HG03196 (cell line): ENCODE measurements around the gene NDRG3.
"Not testable (repeated sequence)": the region's sequence is repeated elsewhere in the genome, so short reads cannot be mapped to it uniquely, and the experiment has no call there.

Source experiments
- ATAC-seq: cut with Tn5 transposase; IDR thresholded peaks from one replicate; pipeline ENCODE4 v1.9.1; 2021; ENCODE audit not compliant: unreplicated experiment

NDRG3 gene

DNA sequence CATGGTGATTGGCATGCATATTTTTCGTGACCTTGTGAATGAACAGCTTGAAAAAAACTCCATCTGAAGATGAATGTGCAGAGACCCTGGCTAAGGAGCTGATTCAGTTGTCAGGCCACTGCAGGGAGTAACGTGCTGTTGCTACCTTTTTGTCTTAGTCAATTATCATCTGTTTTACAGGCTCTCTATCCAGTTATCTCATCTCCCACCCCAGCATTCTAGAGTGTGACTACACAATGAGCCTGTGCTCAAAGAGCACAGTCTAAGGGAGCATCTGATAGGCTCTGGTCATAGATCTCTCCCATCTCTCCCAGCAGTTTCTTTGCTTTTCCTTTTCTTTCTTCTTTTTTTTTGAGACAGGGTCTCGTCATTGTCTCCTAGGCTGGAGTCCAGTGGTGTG lies 45.5 kb downstream of the NDRG3 start:
- no peak for ATAC-seq

DNA sequence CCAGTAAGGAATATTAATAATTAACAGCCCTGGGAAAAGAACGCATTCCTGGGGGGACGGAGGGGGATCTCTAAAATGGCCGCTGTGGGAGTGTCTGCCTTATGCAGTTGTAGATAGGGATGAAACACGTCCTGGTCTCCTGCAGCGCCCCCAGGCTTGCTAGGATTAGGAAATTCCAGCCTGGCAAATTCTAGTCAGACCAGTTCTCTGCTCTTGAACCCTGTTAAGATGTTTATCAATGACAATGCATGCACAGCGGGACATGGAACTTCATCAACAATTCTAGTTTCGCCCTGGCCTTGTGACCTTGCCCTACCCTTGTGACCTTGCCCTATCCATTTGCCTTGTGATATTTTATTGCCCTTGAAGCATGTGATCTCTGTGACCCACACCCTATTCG lies 50.4 kb downstream of the NDRG3 start:
- ATAC-seq, result not testable (repeated sequence)

DNA sequence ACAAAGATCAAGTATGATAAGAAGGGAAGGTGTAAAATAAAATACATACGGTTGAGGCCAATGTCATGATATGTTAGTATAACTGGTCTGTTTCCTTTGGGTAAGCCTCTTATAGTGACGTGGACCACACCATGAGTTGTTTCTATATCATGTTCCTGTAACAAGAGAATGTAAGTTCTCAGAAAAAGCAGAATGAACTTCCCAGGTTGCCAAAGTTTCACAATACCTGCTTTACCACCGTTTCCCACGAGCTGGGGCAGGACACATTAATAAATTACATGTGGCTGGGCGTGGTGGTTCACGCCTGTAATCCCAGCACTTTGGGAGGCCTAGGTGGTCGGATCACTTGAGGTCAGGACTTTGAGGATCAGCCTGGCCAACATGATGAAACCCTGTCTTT lies 57.3 kb downstream of the NDRG3 start:
- ATAC-seq, result no peak

DNA sequence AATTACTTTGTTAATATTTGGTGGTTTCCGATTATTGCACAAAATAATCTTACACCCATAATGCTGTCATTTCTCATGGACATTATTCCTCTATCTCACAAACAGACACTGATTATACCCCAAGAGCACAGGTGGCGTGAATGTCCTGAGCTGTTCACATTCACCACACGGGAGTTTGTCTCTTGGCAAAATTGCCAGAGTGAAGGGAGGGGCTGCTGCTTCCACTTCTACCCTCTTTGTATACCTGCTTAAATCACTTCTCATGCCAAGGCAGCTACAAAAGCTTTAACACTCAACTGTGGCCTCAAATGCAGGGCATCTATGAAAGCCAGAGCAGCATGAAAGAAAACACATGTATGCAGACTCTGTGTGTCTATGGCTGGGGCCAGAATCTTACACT lies 58.0 kb downstream of the NDRG3 start:
- ATAC-seq, result no peak

DNA sequence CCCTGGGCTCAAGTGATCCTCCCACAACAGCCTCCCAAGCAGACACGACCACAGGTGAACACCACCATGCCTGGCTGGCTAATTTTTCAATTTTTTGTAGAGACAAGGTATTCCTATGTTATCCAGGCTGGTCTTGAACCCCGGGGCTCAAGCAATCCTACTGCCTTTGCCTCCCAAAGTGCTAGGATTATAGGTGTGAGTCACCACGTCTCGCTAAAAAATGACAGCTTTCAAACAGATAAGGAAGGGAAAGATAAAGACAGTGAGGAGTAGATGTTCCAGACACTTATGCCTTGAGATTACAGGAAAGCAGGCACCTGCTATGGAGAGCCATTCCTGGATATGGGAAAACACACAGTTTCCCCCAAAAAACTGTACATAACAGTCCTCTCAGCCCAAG lies 58.9 kb downstream of the NDRG3 start:
- ATAC-seq, result no peak

DNA sequence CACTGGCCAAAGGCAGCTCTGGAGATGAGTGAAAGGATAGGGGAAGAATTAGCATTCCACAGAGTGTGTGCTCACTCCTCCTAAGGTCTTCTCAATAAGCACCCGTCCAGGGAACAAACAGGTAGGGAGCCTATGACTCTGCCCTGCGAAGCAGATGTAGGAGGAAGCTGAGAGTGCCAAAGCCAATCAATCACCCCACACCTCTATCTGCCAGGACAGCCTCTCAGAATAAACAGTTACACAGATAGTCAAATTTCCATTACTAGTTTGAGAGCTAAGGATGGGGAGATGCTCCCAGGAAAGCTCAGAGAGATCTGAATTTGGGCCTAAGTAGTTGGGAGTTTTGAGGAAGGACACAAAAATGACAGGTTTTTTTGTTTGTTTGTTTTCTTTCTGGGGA lies 59.4 kb downstream of the NDRG3 start:
- ATAC-seq, result no peak

DNA sequence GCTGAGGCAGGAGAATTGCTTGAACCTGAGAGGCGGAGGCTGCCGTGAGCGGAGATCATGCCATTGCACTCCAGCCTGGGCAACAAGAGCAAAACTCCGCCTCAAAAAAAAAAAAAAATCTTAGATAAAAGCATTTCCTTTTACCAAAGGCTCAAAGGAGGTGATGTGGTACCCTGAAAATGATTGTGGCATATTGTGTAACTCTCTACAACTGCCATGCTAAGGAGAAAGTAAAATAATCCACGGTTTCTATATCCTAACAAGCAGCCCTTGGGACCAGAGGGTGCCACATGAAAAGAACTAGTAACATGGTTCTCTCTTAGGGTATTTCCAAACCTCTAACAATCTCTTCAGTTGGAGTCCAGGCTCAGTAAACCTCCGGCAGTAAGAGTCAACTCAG lies 61.1 kb downstream of the NDRG3 start:
- no peak for ATAC-seq

DNA sequence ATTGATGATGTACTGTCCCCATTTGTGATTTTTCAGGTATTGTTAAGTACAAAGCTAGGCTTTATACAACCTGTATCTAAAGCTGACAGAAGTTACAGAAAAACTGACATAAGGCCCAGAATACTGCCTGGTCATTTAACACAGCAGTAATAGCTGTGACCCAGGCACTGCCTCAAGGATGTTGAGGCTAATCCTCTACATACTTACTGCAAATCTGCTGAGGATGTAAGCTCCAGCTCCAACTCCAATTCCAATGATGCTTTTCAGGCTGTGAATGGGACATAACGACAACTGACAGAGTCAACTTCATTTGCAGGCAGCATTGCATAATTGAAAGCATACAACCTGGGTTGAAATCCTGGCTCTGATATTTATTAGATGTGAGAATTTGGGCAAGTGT lies 63.6 kb downstream of the NDRG3 start:
- no peak for ATAC-seq

DNA sequence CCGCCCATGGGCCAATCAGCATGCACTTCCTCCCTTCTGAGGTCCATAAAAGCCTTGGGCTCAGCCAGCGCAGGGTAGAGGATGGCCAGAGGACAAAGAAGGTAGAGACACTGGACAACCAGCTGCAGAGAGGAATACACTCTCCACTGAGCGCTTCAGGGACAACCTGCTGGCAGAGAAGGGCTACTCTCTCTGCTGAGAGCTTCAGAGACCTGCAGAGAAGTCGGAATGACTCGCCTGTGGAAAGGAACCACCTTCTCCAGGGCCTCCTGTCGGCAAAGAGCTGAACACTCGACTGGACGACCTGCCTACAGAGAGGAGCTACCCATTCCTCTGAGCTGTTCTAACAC lies 68.5 kb downstream of the NDRG3 start:
- ATAC-seq, result no peak

DNA sequence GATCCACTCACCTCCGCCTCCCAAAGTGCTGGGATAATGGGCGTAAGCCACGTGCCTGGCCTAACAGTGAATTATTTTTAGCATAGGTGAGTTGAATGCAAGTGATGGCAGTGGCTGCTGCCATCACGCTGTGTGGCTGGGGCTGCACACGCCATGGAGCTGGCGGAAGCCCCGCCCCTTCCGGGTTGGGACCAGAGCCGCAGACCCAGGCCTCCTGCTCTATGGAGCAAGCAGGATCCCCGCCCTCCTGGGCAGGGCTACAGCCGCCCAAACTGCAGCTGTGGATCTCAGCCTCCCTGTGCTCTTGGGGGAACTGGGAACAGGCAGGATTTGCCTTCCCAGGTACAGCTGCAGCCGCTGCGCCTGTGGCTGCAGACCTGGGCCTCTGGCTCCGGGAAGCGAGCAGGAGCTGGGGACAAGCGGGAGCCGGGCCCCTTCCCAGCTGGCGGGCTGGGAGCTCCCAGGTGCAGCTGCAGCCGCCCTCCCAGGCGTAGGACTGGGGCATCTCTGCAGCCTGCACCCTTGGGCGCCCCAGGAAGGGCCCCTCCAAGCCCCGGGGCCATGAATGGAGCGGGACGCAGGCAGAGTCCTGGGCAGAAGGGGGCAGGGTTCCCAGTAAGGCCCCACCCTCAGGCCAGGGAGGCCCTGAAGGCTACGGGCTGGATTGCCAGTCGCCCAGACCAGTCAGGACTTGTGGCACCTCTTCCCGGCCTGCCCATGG lies 69.0 kb downstream of the NDRG3 start:
- no peak for ATAC-seq

DNA sequence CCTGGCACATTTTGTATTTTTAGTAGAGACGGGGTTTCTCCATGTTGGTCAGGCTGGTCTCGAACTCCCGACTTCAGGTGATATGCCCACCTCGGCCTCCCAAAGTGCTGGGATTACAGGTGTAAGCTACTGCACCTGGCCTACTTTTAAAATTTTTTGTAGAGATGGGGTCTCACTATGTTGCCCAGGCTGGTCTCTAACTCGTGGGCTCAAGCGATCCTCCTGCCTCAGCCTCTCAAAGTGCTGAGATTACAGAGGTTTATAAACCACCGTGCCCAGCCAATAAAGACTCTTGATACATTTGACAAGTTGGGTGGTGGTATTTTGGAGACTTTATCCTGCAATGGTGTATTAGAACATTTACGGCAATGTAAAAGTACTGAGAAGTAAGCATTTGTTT lies 70.3 kb downstream of the NDRG3 start:
- ATAC-seq, result not testable (repeated sequence)

DNA sequence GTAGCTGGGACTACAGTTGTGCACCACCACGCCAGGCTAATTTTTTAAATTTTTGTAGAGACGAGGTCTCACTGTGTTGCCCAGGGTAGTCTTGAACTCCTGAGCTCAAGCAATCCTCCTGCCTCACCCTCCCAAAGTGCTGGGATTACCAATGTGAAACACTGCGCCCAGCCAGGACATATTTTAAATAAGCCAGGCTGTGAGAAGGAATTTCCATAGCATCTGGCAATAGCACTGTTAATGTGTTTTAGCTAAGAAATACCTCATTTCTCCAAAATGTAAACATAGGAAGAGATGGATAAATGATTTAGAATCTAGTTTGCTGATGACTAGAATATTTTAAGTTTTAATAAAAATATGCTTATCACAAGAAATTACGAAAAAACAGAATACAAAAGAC lies 72.9 kb downstream of the NDRG3 start:
- ATAC-seq, result no peak

DNA sequence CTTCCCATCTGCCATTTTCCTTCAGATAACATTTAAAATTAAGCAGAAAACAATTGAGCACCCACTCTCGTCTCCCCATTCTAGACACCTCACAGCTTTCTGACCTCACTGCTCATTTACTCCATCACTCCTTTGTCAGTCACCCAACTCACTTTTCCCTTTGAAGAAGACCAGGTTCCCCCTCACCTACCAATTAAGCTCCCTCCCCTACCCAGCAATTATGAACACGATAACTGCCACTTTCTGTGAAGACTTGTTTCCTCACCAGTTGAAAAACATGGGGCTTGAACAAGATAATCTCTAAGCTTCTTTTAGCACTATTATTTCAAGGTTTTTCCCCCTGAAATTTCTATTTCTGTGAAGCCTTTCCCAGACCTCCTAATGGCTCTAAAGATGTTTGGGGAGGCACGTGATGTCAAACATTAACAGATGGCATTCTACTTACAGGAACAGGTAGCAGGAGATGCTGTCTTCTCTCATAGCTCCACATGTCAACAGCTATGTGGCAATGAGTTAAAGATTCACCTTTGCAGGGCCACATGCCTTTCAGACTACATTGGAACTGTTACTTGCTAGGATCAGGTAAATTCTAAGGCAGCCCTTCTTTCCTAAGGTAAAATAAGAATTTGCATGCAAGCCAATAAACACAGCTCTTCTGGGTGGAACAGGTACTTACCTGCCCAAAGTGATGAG lies 75.1 kb downstream of the NDRG3 start:
- ATAC-seq, result no peak

DNA sequence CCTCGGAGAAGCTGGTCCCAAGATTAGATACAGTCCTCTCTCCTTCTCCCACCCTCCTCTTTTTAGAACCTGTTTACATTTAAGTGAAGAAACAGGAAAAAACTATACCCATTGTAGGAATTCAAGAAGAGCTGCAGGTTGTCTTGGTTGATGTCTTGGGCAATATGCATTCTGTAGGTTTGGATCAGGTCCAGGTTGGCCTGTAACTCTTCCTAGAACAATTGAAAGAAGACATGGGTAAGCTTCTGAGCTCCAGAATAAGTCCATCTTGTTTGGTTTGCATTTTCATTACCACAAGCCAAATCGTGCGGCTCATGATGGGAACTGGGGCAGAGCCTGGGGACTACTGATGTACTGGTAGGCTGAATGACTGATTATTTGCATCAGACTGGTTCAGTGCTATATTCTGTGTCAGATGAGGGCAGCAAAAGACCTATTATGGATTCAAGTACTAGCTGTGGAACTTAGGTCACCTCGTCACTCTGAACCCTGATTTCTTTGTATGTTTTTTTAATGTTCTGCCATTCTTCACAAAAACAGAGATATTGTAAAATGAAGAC lies 79.6 kb downstream of the NDRG3 start:
- no peak for ATAC-seq

DNA sequence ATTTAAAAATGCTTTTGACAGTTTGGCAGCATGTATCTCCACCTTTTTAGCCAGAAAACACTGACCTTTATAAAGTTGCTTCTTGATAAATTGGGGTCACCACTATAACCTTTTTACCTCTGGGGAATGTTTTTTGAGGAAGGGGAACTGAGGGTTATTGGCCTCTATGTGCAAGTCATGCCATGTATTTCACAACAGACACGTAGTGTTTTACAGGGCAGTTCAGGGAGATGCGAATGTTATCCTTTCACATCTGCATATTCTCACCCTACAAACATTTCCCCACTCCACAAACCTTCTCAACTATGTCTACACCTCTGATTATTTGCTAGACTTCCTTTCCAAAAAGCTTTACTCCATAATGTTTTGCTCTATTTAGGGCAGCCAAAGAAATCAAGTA lies 82.9 kb downstream of the NDRG3 start:
- ATAC-seq, result no peak

DNA sequence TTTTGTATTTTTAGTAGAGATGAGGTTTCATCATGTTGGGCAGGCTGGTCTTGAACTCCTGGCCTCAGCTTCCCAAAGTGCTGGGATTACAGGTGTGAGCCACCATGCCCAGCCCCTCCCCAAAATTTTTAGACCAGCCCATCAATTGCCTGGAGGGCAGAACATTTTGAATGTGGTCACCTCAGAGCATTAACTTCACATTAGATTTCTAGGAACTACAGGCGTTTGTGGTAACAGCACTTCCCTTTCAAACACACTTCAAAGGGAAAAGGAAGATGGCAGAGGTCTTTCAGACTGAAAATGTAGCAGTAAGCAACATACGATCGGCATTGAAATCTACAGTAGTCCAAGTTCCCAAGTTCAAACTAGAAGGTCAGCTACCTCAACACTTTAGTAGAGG lies 87.6 kb downstream of the NDRG3 start:
- no peak for ATAC-seq

DNA sequence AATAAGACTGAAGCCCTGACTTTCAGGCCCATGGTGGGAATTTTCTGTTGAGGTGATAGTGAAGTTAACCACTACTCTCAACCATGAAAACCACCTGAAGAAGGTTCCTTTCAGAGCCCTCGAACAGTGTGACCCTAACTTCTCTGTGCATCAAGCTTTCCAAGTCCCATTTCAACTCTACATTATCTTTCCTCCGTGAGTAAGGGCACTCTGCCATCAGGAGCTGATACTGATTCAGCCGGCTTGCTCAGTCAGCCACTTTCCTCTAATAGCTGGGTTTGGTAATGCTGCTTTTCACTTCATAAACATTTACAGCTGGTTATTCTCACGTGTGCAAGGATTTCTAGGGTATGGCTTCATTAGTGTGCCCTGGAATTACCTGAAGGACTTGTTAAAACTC lies 89.2 kb downstream of the NDRG3 start:
- ATAC-seq, result no peak

DNA sequence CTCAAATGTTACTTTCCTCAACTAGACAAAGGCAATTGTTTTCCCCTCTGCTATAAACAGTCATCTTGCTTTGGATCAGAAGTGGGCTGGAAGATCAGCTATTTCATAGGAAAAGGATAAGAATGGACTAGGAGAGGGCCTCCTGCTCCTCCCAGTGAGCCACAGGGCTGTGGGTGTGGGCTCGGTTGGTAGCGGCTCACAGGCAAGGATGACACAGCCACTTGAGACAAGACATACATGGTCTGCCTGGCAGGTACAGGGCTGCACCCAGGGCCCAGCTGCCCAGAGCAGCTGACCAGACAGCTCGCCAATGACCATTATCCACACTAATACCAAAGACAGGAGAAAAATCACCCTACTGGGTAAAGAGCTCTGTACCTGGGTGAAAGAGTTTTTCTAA lies 90.9 kb downstream of the NDRG3 start:
- no peak for ATAC-seq

DNA sequence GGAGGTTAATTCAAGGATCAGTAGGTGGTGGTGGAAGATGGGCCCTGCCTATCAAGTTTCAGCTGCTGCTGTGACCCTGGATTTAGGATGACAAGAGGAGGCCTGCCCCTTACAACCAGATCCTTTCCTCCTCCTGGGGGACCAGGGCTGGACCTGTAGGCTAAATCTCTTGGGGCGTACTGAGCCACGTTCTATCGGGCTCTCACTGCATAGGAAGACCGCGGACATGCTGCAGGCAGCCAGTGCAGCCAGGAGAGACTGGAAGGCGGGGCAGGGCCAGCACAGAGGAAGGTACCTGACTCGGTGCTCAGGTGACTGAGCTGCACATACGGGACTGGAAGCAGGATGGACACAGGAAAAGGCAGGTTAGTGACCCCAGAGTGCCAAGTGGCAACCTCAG lies 91.4 kb downstream of the NDRG3 start:
- no peak for ATAC-seq

DNA sequence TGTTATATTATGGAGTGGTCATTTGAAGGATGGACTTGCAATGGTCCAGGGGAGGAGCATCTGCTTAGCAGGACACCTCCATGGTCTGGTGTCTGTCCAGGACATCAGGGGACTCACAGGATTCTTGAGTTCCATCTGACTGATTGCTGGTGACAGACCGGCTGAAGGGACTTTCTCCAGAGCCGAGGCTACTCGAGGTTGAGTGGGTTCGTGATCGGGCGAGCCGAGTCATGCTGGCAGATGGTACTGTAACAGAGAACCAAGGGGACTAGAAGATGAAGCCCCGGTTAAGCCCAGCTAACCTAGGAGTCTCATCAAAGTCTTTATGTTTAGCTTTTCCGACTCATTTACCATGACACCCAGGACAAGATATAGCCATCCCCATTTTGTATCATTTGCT lies 92.4 kb downstream of the NDRG3 start:
- no peak for ATAC-seq

DNA sequence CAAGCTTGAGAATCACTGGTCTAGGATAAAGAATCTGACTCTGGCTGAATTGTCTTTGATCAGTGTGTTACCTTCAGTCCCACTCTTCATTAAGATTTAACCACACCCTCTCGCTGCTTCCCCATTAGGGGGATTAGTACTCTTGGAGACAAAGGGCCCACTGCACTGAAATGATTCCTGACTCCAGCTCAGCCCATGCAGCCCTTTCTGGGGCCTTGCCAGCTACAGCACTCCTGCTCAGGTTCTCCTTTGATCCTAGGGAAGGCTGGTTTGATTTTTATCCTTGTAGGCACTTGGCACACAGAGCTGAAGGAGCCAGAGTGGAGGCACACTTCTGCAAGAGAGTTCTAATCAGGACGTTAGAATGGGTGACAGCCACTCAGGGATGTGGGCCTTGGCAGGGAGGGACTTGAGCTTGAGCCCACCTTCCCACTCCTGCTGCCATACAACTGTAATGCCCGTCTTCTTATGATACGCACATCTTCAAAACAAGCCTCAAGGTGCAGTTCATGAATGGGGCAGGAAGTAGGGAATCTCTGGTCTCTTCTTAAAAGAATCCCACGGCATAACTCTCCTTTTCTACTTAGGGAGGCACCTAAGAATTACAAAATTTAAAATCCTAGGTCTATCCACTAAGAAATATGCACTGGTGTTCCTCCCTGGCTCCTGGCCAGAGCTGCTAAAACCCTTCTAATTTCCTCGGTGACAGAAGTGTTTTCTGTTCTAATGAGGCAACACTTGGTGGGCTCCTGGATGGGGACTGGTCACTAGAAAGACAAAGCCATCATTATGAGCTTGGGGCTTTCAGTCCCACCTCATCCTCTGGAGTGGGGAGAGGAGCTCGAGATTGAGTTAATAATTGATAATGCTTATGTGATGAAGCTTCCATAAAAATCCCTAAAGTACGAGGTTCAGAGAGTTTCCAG lies 98.4 kb downstream of the NDRG3 start:
- ATAC-seq, result no peak

DNA sequence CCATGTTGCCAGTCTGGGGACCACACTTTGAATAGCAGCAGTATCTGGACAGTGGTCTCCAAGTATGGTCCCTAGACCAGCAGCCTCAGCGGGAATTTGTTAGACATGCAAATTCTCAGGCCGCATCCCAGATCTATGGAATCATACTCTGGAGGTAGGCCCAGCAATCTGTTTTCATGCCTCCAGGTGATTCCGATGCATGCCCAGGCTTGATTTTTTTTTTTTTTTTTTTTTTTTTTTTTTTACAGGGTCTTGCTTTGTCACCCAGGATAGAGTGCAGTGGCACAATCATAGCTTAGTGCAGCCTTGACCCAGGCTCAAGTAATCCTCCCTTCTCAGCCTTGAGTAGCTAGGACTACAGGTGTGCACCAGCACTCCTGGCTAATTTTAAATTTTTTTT lies 99.2 kb downstream of the NDRG3 start:
- ATAC-seq, result no peak
